ENCODE data around the gene RNU1-4. TPM values are rescaled to one million over a fixed set of nuclear protein-coding genes. Genes with fewer than 3 reads are reported as not detected.
"Not testable (repeated sequence)": the region's sequence is repeated elsewhere in the genome, so short reads cannot be mapped to it uniquely, and the experiment has no call there.

Gene RNU1-4
- polyA plus RNA-seq (66.0 to 67.0 TPM in 2 of 3 replicates, not detected in the other), polyA minus RNA-seq (13,175 to 24,724 TPM (median 16,252 TPM) in 3 replicates)
- polyA plus RNA-seq (2011; ENCODE audit: low read depth), result not detected
- polyA plus RNA-seq (2011; cell fraction: cytosol; rRNA removed), result not detected in 2 replicates
- under 0.01 TPM in 2 replicates for polyA plus RNA-seq (2011; cell fraction: nucleus; rRNA removed)
- polyA plus RNA-seq (2012; ENCODE audit: low replicate concordance), result not detected in 2 replicates
- 39,283 TPM for polyA minus RNA-seq (2011; cell fraction: cytosol; rRNA and poly(A)+ RNA removed)
- 15,420 and 21,721 TPM in 2 replicates for polyA minus RNA-seq (2011; cell fraction: nucleus; rRNA and poly(A)+ RNA removed)

DNA sequence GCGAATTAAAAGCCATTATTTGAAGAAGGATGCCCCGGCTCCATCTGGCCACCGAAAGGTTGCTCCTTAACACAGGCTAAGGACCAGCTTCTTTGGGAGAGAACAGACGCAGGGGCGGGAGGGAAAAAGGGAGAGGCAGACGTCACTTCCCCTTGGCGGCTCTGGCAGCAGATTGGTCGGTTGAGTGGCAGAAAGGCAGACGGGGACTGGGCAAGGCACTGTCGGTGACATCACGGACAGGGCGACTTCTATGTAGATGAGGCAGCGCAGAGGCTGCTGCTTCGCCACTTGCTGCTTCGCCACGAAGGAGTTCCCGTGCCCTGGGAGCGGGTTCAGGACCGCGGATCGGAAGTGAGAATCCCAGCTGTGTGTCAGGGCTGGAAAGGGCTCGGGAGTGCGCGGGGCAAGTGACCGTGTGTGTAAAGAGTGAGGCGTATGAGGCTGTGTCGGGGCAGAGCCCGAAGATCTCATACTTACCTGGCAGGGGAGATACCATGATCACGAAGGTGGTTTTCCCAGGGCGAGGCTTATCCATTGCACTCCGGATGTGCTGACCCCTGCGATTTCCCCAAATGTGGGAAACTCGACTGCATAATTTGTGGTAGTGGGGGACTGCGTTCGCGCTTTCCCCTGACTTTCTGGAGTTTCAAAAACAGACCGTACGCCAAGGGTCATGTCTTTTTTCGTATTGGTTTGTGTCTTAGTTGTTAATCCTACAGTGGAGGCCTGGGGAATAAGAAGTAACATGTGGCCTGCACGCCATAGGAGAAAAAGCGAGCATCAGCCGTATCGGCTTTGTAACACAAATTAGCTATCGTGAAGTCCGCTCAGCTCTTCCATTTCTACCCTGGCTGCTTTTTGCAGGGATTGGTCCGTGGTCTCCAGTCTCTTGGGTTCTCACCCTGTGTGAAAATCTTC lies at the start of gene RNU1-4:
Gene RNU1-4, plus strand, starts transcription at position 470 of the 918 bp plus-strand sequence.
- FAIRE-seq; H3K27ac ChIP-seq (ENCODE audit: control insufficient read depth, insufficient read depth, low read length); DNase-seq (ENCODE audit: low read depth, low spot score); H4K20me1 ChIP-seq (ENCODE audit: control insufficient read depth, extremely low read depth, insufficient read depth, low read length); H3K9me3 ChIP-seq (ENCODE audit: control insufficient read depth, low read depth, low read length); H3K9ac ChIP-seq (ENCODE audit: control insufficient read depth, extremely low read depth, insufficient read depth, low read length); H2AFZ ChIP-seq (ENCODE audit: control insufficient read depth, low read length); H3K4me2 ChIP-seq (ENCODE audit: control insufficient read depth, extremely low read depth, insufficient read depth, low read depth, low read length); H3K36me3 ChIP-seq (ENCODE audit: control insufficient read depth in 2 of 2, extremely low read depth in 1 of 2, insufficient read depth in 2 of 2, low read length in 2 of 2); H3K27me3 ChIP-seq (ENCODE audit: control insufficient read depth, extremely low read depth, insufficient read depth, low read length); H3K79me2 ChIP-seq (ENCODE audit: control insufficient read depth, insufficient read depth, low read length); H3K9me1 ChIP-seq (ENCODE audit: control insufficient read depth, extremely low read depth, insufficient read depth, low read length); H3K4me1 ChIP-seq (ENCODE audit: control insufficient read depth, extremely low read depth, insufficient read depth, low read length); H3K4me3 ChIP-seq (ENCODE audit: control insufficient read depth in 2 of 3, extremely low read depth in 1 of 3, insufficient read depth in 2 of 3, low read depth in 1 of 3, low read length in 3 of 3); dilution Hi-C loops (cut with MboI; ENCODE audit: extremely low pct_ligation_motif_present, low sequenced_read_pairs): not testable (repeated sequence)

DNA sequence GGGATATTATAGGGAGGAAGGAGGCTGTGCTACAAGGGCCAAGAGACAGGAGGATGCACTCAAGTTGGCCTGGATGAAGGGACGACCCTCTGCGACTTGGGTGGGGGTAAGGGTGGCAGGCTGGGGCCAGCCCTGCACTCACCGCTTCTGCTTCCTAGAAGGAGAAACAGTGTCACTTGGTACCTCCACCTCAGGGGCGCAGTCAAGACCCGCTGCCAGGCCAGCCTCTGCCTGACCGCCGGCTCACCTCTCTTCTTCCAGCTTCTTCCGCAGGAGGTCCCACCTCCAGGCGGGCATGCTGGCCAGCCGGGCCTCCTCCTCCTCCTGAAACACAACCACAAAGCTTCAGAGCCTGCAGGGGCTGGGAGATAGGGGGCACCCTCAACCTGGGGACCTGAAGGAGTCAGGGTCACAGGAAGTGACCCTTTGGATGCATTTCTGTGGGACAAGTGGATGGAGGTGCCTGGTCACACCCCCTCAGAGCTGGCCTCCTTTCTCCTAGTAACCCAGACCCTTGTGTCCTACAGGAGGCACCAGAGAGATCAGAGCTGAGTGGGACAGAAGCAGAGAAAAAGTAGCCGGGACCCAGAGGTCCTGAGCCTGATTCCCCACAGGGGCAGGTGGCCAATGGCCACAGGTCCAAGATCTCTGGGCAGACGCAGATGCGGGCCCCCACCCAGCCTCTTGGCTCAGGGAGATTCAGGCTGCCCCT lies 49.2 kb upstream of the RNU1-4 start:
- H3K36me3 ChIP-seq (ENCODE audit: control insufficient read depth in 2 of 2, extremely low read depth in 1 of 2, insufficient read depth in 2 of 2, low read length in 2 of 2); FAIRE-seq; H3K9me1 ChIP-seq (ENCODE audit: control insufficient read depth, extremely low read depth, insufficient read depth, low read length); H2AFZ ChIP-seq (ENCODE audit: control insufficient read depth, low read length); H3K9me3 ChIP-seq (ENCODE audit: control insufficient read depth, low read depth, low read length); dilution Hi-C loops (cut with MboI; ENCODE audit: extremely low pct_ligation_motif_present, low sequenced_read_pairs); H3K4me2 ChIP-seq (ENCODE audit: control insufficient read depth, extremely low read depth, insufficient read depth, low read depth, low read length); H3K27me3 ChIP-seq (ENCODE audit: control insufficient read depth, extremely low read depth, insufficient read depth, low read length); H3K27ac ChIP-seq (ENCODE audit: control insufficient read depth, insufficient read depth, low read length); H3K9ac ChIP-seq (ENCODE audit: control insufficient read depth, extremely low read depth, insufficient read depth, low read length); H3K4me3 ChIP-seq (ENCODE audit: control insufficient read depth in 2 of 3, extremely low read depth in 1 of 3, insufficient read depth in 2 of 3, low read depth in 1 of 3, low read length in 3 of 3); H4K20me1 ChIP-seq (ENCODE audit: control insufficient read depth, extremely low read depth, insufficient read depth, low read length); DNase-seq (ENCODE audit: low read depth, low spot score); H3K4me1 ChIP-seq (ENCODE audit: control insufficient read depth, extremely low read depth, insufficient read depth, low read length); H3K79me2 ChIP-seq (ENCODE audit: control insufficient read depth, insufficient read depth, low read length): not testable (repeated sequence)

DNA sequence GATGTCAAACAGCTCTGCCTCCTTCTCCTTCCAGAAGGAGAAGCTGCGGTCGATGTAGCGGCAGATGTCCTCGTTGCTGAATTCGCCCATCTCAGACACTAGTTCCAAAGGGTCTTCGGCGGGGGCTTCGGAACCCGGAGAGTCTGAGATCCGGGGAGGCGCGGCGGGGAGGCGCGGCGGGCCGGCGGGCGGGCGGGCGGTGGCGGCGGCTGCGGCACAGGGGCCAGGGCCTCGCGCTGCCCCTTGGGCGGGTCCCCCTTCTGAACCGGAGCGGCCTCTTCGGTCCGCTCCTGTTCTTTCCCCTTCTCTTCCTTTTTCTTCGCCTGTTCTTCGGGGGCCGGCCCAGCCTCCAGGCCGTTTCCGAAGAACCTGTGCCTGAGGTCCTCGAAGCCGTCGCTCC lies 48.0 kb upstream of the RNU1-4 start:
- H4K20me1 ChIP-seq (ENCODE audit: control insufficient read depth, extremely low read depth, insufficient read depth, low read length); H3K9ac ChIP-seq (ENCODE audit: control insufficient read depth, extremely low read depth, insufficient read depth, low read length); H3K79me2 ChIP-seq (ENCODE audit: control insufficient read depth, insufficient read depth, low read length); H3K4me1 ChIP-seq (ENCODE audit: control insufficient read depth, extremely low read depth, insufficient read depth, low read length); H3K9me1 ChIP-seq (ENCODE audit: control insufficient read depth, extremely low read depth, insufficient read depth, low read length); H2AFZ ChIP-seq (ENCODE audit: control insufficient read depth, low read length); DNase-seq (ENCODE audit: low read depth, low spot score); H3K9me3 ChIP-seq (ENCODE audit: control insufficient read depth, low read depth, low read length); H3K36me3 ChIP-seq (ENCODE audit: control insufficient read depth in 2 of 2, extremely low read depth in 1 of 2, insufficient read depth in 2 of 2, low read length in 2 of 2); dilution Hi-C loops (cut with MboI; ENCODE audit: extremely low pct_ligation_motif_present, low sequenced_read_pairs); H3K27ac ChIP-seq (ENCODE audit: control insufficient read depth, insufficient read depth, low read length); H3K4me3 ChIP-seq (ENCODE audit: control insufficient read depth in 2 of 3, extremely low read depth in 1 of 3, insufficient read depth in 2 of 3, low read depth in 1 of 3, low read length in 3 of 3); FAIRE-seq; H3K4me2 ChIP-seq (ENCODE audit: control insufficient read depth, extremely low read depth, insufficient read depth, low read depth, low read length); H3K27me3 ChIP-seq (ENCODE audit: control insufficient read depth, extremely low read depth, insufficient read depth, low read length): not testable (repeated sequence)

DNA sequence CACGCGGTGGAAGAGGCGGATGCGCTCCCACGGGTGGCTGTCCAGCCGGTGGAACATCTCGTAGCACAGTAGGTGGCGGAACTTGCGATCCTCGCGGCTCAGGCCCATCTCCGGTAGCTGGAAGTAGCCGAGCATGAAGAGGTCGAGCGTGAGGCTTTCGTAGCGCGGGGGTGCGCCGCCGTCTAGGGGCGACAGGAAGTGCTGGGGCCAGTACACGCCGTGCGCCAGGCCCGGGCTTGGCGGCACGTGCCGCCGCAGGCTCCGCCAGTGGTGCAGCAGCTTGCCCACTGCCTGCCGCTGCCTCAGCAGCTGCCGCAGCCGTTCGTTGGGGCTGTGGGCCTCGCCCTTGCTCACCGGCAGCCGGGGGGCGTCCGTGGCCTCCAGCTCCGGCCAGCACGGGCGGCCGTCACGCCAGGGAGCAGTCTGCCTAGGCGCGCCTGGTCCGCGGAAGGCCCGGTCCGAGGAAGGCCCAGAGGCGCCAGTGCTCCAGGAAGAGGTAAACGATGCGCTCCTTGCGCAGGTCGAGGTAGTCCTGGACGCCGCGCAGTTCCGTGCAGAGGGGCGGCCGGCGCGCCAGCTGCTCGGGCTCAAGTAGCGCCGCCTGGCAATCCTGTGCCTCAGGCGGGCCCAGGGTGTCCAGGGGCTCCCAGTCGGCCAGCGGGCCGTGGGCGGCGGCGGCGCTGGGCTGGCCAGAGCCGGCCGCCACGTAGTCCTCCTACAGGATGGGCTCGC lies 47.4 kb upstream of the RNU1-4 start:
- H4K20me1 ChIP-seq (ENCODE audit: control insufficient read depth, extremely low read depth, insufficient read depth, low read length); FAIRE-seq; H2AFZ ChIP-seq (ENCODE audit: control insufficient read depth, low read length); H3K9ac ChIP-seq (ENCODE audit: control insufficient read depth, extremely low read depth, insufficient read depth, low read length); H3K4me2 ChIP-seq (ENCODE audit: control insufficient read depth, extremely low read depth, insufficient read depth, low read depth, low read length); H3K4me3 ChIP-seq (ENCODE audit: control insufficient read depth in 2 of 3, extremely low read depth in 1 of 3, insufficient read depth in 2 of 3, low read depth in 1 of 3, low read length in 3 of 3); DNase-seq (ENCODE audit: low read depth, low spot score); dilution Hi-C loops (cut with MboI; ENCODE audit: extremely low pct_ligation_motif_present, low sequenced_read_pairs); H3K36me3 ChIP-seq (ENCODE audit: control insufficient read depth in 2 of 2, extremely low read depth in 1 of 2, insufficient read depth in 2 of 2, low read length in 2 of 2); H3K27ac ChIP-seq (ENCODE audit: control insufficient read depth, insufficient read depth, low read length); H3K9me3 ChIP-seq (ENCODE audit: control insufficient read depth, low read depth, low read length); H3K4me1 ChIP-seq (ENCODE audit: control insufficient read depth, extremely low read depth, insufficient read depth, low read length); H3K27me3 ChIP-seq (ENCODE audit: control insufficient read depth, extremely low read depth, insufficient read depth, low read length); H3K79me2 ChIP-seq (ENCODE audit: control insufficient read depth, insufficient read depth, low read length); H3K9me1 ChIP-seq (ENCODE audit: control insufficient read depth, extremely low read depth, insufficient read depth, low read length): not testable (repeated sequence)

All from keratinocyte (primary cell).